Activated CD8-positive, alpha-beta memory T cell treated with anti-CD3 and anti-CD28 coated beads, Interleukin-2, amount 10 ng/mL, durations not matched to agents 7 days and 5 days (primary cell): Measurements from ENCODE around the gene AIF1. TPM values are rescaled to one million over a fixed set of nuclear protein-coding genes. Genes with fewer than 3 reads are reported as not detected.

Experiments
- ATAC-seq: fragments of 150-1000 bp; cut with Tn5 transposase; one replicate; pipeline ENCODE4 v1.10.0; 2021; ENCODE audit warnings: moderate library complexity
- CTCF ChIA-PET: fragments of 350-600 bp; sonication (Branson Sonifier 250); formaldehyde crosslinking; loops from one replicate; lab custom pipeline; 2021; ENCODE audit warnings: antibody characterized with exemption; lab: Charles Lee
- DNase-seq: peaks from one replicate; pipeline ENCODE4 v3.0.0-alpha.2; 2020
- H3K27ac Mint-ChIP-seq: one replicate; pipeline ENCODE4 v1.8.0; 2021; ENCODE audit warnings: mild to moderate bottlenecking, mixed read lengths
- H3K27me3 Mint-ChIP-seq: one replicate; pipeline ENCODE4 v1.8.0; 2021; ENCODE audit warnings: mixed read lengths
- H3K36me3 Mint-ChIP-seq: one replicate; pipeline ENCODE4 v1.8.0; 2021; ENCODE audit warnings: mild to moderate bottlenecking, mixed read lengths
- H3K4me1 Mint-ChIP-seq: one replicate; pipeline ENCODE4 v1.8.0; 2021; ENCODE audit warnings: mixed read lengths
- H3K4me3 Mint-ChIP-seq: one replicate; pipeline ENCODE4 v1.8.0; 2021; ENCODE audit warnings: mild to moderate bottlenecking, moderate library complexity, mixed read lengths
- H3K9me3 Mint-ChIP-seq: one replicate; pipeline ENCODE4 v1.8.0; 2022; ENCODE audit warnings: low read depth, mixed read lengths
- total RNA-seq, 2 experiments: library from RNA; stranded (reverse); gene quantifications; one replicate each; pipeline ENCODE4 v1.2.3, GENCODE V29; 2021

AIF1 gene
- total RNA-seq, 2 experiments from 2014 or later = 47.4 to 63.4 TPM

- H3K4me1 Mint-ChIP-seq = peaks cover 5% of the 10 kb centered on the region
- H3K36me3 Mint-ChIP-seq = peaks cover 67% of the 10 kb centered on the region
- ATAC-seq = no peak
These were observed 16.7 kb downstream of the AIF1 start for GRCh38 chr6:31631681-31632278.

GRCh38 chr6:31632279-31632946, 17.4 kb downstream of the AIF1 start:
- H3K4me3 Mint-ChIP-seq = no peak overlapping the region
- peaks cover 69% of the 10 kb centered on the region for H3K36me3 Mint-ChIP-seq
- no peaks in the 10 kb centered on the region for H3K27me3 Mint-ChIP-seq
- CTCF ChIA-PET = no interaction called here
- DNase-seq (no peak), ATAC-seq (no peak)
- H3K27ac Mint-ChIP-seq = no peak overlapping the region
- H3K9me3 Mint-ChIP-seq = no peaks in the 10 kb centered on the region
- peaks cover 5% of the 10 kb centered on the region for H3K4me1 Mint-ChIP-seq

More at GRCh38 chr6:31631681-31632278, 16.7 kb downstream of the AIF1 start:
- Mint-ChIP-seq H3K9me3 (no peaks in the 10 kb centered on the region), H3K27me3 (no peaks in the 10 kb centered on the region), H3K27ac (no peak overlapping the region), H3K4me3 (no peak overlapping the region)
- no peak for DNase-seq
- CTCF ChIA-PET = no interaction called here

GRCh38 chr6:31633447-31633846, 18.4 kb downstream of the AIF1 start:
- no peak overlapping the region for H3K4me3 Mint-ChIP-seq
- H3K9me3 Mint-ChIP-seq = no peaks in the 10 kb centered on the region
- no peaks in the 10 kb centered on the region for H3K27me3 Mint-ChIP-seq
- H3K36me3 Mint-ChIP-seq = peaks cover 63% of the 10 kb centered on the region
- no peak overlapping the region for H3K27ac Mint-ChIP-seq
- ATAC-seq (no peak), DNase-seq (no peak)
- CTCF ChIA-PET = no interaction called here
- H3K4me1 Mint-ChIP-seq = peaks cover 5% of the 10 kb centered on the region

- Mint-ChIP-seq H3K4me1 (peaks cover 5% of the 10 kb centered on the region), H3K9me3 (no peaks in the 10 kb centered on the region), H3K36me3 (peaks cover 63% of the 10 kb centered on the region), H3K4me3 (no peak overlapping the region), H3K27ac (peak overlapping the region; percentile 13), H3K27me3 (no peaks in the 10 kb centered on the region)
- DNase-seq = no peak
- ATAC-seq = no peak
- CTCF ChIA-PET = interaction anchor here (0.6 to 1.7 kb wide), 2 partner anchors 13 to 17 kb away, joined by 3 read pairs; no protein-coding TSS in a partner anchor
These were observed 19.1 kb downstream of the AIF1 start for GRCh38 chr6:31634131-31634530.

GRCh38 chr6:31634969-31635575, 20.0 kb downstream of the AIF1 start:
- Mint-ChIP-seq H3K27ac (peak overlapping the region; percentile 39), H3K36me3 (peaks cover 61% of the 10 kb centered on the region), H3K9me3 (no peaks in the 10 kb centered on the region), H3K27me3 (no peaks in the 10 kb centered on the region), H3K4me3 (no peak overlapping the region), H3K4me1 (peaks cover 6% of the 10 kb centered on the region)
- CTCF ChIA-PET = interaction anchor here (1.0 to 1.7 kb wide), 3 partner anchors 15 to 36 kb away, joined by 3 read pairs; no protein-coding TSS in a partner anchor
- ATAC-seq (no peak), DNase-seq (no peak)

- CTCF ChIA-PET = interaction anchor here (1.3 kb wide), 1 partner anchor 10 kb away, joined by 3 read pairs; no protein-coding TSS in a partner anchor
- Mint-ChIP-seq H3K27me3 (no peaks in the 10 kb centered on the region), H3K27ac (no peak overlapping the region), H3K4me1 (peaks cover 6% of the 10 kb centered on the region), H3K36me3 (peaks cover 49% of the 10 kb centered on the region), H3K4me3 (no peak overlapping the region), H3K9me3 (no peaks in the 10 kb centered on the region)
- ATAC-seq (no peak), DNase-seq (no peak)
These were observed 21.9 kb downstream of the AIF1 start for GRCh38 chr6:31636698-31637596.

- CTCF ChIA-PET = interaction anchor here (1.1 to 1.4 kb wide), 2 partner anchors 12 to 41 kb away, joined by 4 to 5 read pairs; no protein-coding TSS in a partner anchor
- ATAC-seq (no peak), DNase-seq (no peak)
- Mint-ChIP-seq H3K4me3 (no peak overlapping the region), H3K27me3 (no peaks in the 10 kb centered on the region), H3K36me3 (peaks cover 41% of the 10 kb centered on the region), H3K27ac (no peak overlapping the region), H3K9me3 (no peaks in the 10 kb centered on the region), H3K4me1 (peaks cover 2% of the 10 kb centered on the region)
These were observed 24.0 kb downstream of the AIF1 start for GRCh38 chr6:31639043-31639442.

- no peaks in the 10 kb centered on the region for H3K9me3 Mint-ChIP-seq
- CTCF ChIA-PET = interaction anchor here (1.4 kb wide), 1 partner anchor 12 kb away, joined by 5 read pairs; no protein-coding TSS in a partner anchor
- no peak for ATAC-seq
- H3K4me3 Mint-ChIP-seq = no peak overlapping the region
- DNase-seq = no peak
- H3K27me3 Mint-ChIP-seq = no peaks in the 10 kb centered on the region
- peaks cover 39% of the 10 kb centered on the region for H3K36me3 Mint-ChIP-seq
- peak overlapping the region; percentile 34 for H3K27ac Mint-ChIP-seq
- peaks cover 2% of the 10 kb centered on the region for H3K4me1 Mint-ChIP-seq
These were observed 24.4 kb downstream of the AIF1 start for GRCh38 chr6:31639449-31639861.

- Mint-ChIP-seq H3K4me1 (peaks cover 6% of the 10 kb centered on the region), H3K9me3 (no peaks in the 10 kb centered on the region), H3K27me3 (no peaks in the 10 kb centered on the region), H3K36me3 (peaks cover 42% of the 10 kb centered on the region), H3K27ac (no peak overlapping the region), H3K4me3 (no peak overlapping the region)
- CTCF ChIA-PET = no interaction called here
- DNase-seq = no peak
- ATAC-seq = no peak
These were observed 25.6 kb downstream of the AIF1 start for GRCh38 chr6:31640612-31641011.

- H3K4me1 Mint-ChIP-seq = peaks cover 6% of the 10 kb centered on the region
- CTCF ChIA-PET = no interaction called here
- no peaks in the 10 kb centered on the region for H3K27me3 Mint-ChIP-seq
- no peak overlapping the region for H3K4me3 Mint-ChIP-seq
- H3K27ac Mint-ChIP-seq = no peak overlapping the region
- ATAC-seq (no peak), DNase-seq (no peak)
- no peaks in the 10 kb centered on the region for H3K9me3 Mint-ChIP-seq
- H3K36me3 Mint-ChIP-seq = peaks cover 40% of the 10 kb centered on the region
These were observed 26.3 kb downstream of the AIF1 start for GRCh38 chr6:31641370-31641769.

GRCh38 chr6:31642798-31643570, 27.9 kb downstream of the AIF1 start:
- Mint-ChIP-seq H3K4me1 (peaks cover 6% of the 10 kb centered on the region), H3K9me3 (no peaks in the 10 kb centered on the region), H3K27ac (no peak overlapping the region), H3K4me3 (no peak overlapping the region), H3K27me3 (no peaks in the 10 kb centered on the region), H3K36me3 (peaks cover 35% of the 10 kb centered on the region)
- no peak for DNase-seq
- ATAC-seq = no peak
- CTCF ChIA-PET = interaction anchor here (2.0 kb wide), 1 partner anchor 11 kb away, joined by 4 read pairs; no protein-coding TSS in a partner anchor

GRCh38 chr6:31643818-31644454, 28.9 kb downstream of the AIF1 start:
- no peaks in the 10 kb centered on the region for H3K27me3 Mint-ChIP-seq
- no peak overlapping the region for H3K27ac Mint-ChIP-seq
- CTCF ChIA-PET = interaction anchor here (2.0 kb wide), 1 partner anchor 10 kb away, joined by 4 read pairs; no protein-coding TSS in a partner anchor
- H3K36me3 Mint-ChIP-seq = peaks cover 35% of the 10 kb centered on the region
- DNase-seq = no peak
- H3K9me3 Mint-ChIP-seq = no peaks in the 10 kb centered on the region
- H3K4me3 Mint-ChIP-seq = no peak overlapping the region
- peaks cover 10% of the 10 kb centered on the region for H3K4me1 Mint-ChIP-seq
- ATAC-seq = no peak
